ENCODE measurements around the gene SRD5A1.

DNA sequence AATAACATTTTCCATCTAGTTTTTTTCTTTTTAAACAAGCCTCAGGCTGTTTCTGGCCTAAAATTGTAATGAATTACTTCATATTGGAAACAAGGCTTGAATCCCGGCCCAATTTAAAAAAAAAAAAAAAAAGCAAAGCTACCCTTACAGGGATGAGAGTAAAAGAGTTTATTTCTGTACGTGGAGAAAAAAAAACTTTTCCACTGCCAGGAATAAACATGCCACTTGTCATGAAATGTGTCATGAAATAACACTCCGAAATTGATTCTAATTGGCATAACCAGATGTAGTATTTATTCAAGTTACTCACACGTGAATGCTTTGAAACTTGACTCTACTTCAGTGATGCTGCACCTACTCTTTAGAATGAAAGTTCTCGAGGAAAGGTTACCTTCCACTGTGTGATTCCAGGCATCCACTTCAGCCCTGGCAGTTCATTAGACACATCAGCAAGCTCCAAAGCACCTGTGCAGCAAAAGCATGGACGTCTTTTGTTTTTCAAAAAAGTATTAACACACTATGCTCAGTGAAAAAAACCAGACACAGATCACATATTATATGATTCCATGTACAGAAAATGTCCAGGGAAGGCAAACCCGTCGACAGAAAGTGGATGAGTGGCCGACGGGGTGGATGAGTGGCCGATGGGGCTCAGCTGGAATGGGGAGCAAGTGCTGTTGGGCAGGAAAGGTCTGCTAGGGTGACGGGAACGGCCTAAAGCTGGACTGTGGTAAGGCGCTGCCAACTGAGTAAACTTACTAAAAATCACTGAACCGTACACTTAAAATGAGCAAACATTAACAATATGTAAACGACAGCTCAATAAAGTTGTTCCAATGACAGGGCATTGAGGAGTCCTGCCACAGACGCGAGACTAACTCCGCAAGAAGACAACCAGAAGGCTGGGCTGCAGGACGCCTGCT, 21.6 kb upstream of the SRD5A1 start:
- TF ChIP-seq, protein P1, sequence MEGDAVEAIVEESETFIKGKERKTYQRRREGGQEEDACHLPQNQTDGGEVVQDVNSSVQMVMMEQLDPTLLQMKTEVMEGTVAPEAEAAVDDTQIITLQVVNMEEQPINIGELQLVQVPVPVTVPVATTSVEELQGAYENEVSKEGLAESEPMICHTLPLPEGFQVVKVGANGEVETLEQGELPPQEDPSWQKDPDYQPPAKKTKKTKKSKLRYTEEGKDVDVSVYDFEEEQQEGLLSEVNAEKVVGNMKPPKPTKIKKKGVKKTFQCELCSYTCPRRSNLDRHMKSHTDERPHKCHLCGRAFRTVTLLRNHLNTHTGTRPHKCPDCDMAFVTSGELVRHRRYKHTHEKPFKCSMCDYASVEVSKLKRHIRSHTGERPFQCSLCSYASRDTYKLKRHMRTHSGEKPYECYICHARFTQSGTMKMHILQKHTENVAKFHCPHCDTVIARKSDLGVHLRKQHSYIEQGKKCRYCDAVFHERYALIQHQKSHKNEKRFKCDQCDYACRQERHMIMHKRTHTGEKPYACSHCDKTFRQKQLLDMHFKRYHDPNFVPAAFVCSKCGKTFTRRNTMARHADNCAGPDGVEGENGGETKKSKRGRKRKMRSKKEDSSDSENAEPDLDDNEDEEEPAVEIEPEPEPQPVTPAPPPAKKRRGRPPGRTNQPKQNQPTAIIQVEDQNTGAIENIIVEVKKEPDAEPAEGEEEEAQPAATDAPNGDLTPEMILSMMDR (IDR thresholded peaks at IDR 0.05 in 2 of 3, conservative IDR thresholded peaks at IDR 0.05 in 1 of 3; ENCODE audit: borderline replicate concordance in 1 of 3, insufficient read depth in 1 of 3, low read depth in 2 of 3, low read length in 2 of 3), result no peak
- TF ChIP-seq POLR2AphosphoS5 (IDR thresholded peaks at IDR 0.05; ENCODE audit: low read depth, low read length) (no peak), POLR2A (IDR thresholded peaks at IDR 0.05; ENCODE audit: borderline replicate concordance, extremely low read depth, insufficient read depth, insufficient read length) (no peak), ATF3 (IDR thresholded peaks at IDR 0.05) (no peak), SP1 (IDR thresholded peaks at IDR 0.05; ENCODE audit: low read depth) (no peak), TCF7L2 (IDR thresholded peaks at IDR 0.05; ENCODE audit: borderline replicate concordance, extremely low read depth, insufficient read depth, insufficient read length) (no peak), ZNF274 (IDR thresholded peaks at IDR 0.05; ENCODE audit: low read depth, low read length) (no peak), EZH2 (IDR thresholded peaks at IDR 0.05) (no peak), YY1 (IDR thresholded peaks at IDR 0.05; ENCODE audit: extremely low read depth, insufficient replicate concordance, low read depth, low read length) (no peak)

Data from HCT116 (cell line).